DND-41 (cell line): ENCODE data around the gene STX17.

Source experiments
- CTCF ChIP-seq: IDR thresholded peaks from 2 replicates; pipeline ENCODE4 v1.5.1; 2012; ENCODE audit warnings: borderline replicate concordance, low read length, moderate library complexity, mild to moderate bottlenecking; ENCODE audit not compliant: poor library complexity, severe bottlenecking; ENCODE audit errors: extremely low read depth
- EZH2 ChIP-seq: IDR thresholded peaks from 3 replicates; pipeline ENCODE4 v1.6.1; 2012; ENCODE audit warnings: borderline replicate concordance, low read depth, mild to moderate bottlenecking, moderate library complexity, low read length, inconsistent platforms; ENCODE audit not compliant: severe bottlenecking

DNA sequence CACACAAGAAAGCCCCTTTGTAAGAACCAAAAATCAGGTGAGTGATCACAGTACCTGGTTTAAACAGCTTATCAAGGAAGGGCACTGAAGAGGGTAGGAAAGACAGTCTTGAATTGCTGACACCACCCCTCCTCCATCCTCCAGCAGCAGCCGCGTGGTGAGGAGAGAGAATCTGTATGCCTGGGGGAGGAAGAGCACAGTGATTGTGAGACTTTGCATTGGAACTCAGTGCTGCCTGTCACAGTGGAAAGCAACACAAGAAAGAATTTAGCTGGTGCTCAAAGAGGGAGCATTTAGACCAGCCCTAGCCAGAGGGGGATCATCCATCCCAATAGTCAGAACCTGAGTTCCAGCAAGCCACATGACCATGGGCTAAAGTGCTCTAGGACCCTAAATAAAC, 11.6 kb upstream of the STX17 start:
- no peak for TF ChIP-seq EZH2
- no peak for TF ChIP-seq CTCF
